NCI-H1436 treated with DMSO at 0.1 percent for 48 hours (cell line): Measurements from ENCODE around the gene KLRF1.

ENCODE experiments used
- DNase-seq: peaks from one replicate; lab custom pipeline; 2025; lab: John Stamatoyannopoulos, UW

The KLRF1 gene

GRCh38 chr12:9809338-9809737 lies 17.9 kb upstream of the KLRF1 start:
- no peak for DNase-seq

- DNase-seq, result no peak
These were observed 17.4 kb upstream of the KLRF1 start for GRCh38 chr12:9809866-9810265.

- DNase-seq, result no peak
These were observed 16.6 kb upstream of the KLRF1 start for GRCh38 chr12:9810671-9811070.

- DNase-seq, result no peak
These were observed 15.7 kb upstream of the KLRF1 start for GRCh38 chr12:9811621-9812020.

GRCh38 chr12:9813821-9814798 lies 13.2 kb upstream of the KLRF1 start:
- DNase-seq, result no peak

- no peak for DNase-seq
These were observed 6.9 kb upstream of the KLRF1 start for GRCh38 chr12:9820281-9820930.

- no peak for DNase-seq
These were observed 2.2 kb downstream of the KLRF1 start for GRCh38 chr12:9829483-9829882.

- no peak for DNase-seq
These were observed 2.7 kb downstream of the KLRF1 start for GRCh38 chr12:9829982-9830381.

GRCh38 chr12:9831720-9832119 lies 4.4 kb downstream of the KLRF1 start:
- no peak for DNase-seq

GRCh38 chr12:9843407-9843806 lies 16.1 kb downstream of the KLRF1 start:
- DNase-seq, result no peak

- DNase-seq, result no peak
These were observed 21.6 kb downstream of the KLRF1 start for GRCh38 chr12:9848899-9849298.

GRCh38 chr12:9851050-9851449 lies 23.8 kb downstream of the KLRF1 start:
- DNase-seq, result no peak

- no peak for DNase-seq
These were observed 24.6 kb downstream of the KLRF1 start for GRCh38 chr12:9851927-9852326.

GRCh38 chr12:9856151-9856550 lies 28.9 kb downstream of the KLRF1 start:
- no peak for DNase-seq

- no peak for DNase-seq
These were observed 29.6 kb downstream of the KLRF1 start for GRCh38 chr12:9856894-9857293.

- DNase-seq, result no peak
These were observed 30.9 kb downstream of the KLRF1 start for GRCh38 chr12:9858135-9858534.

GRCh38 chr12:9864913-9865675 lies 37.8 kb downstream of the KLRF1 start:
- no peak for DNase-seq

GRCh38 chr12:9866860-9867269 lies 39.6 kb downstream of the KLRF1 start:
- DNase-seq, result no peak

- no peak for DNase-seq
These were observed 40.2 kb downstream of the KLRF1 start for GRCh38 chr12:9867531-9867930.

GRCh38 chr12:9868311-9868801 lies 41.1 kb downstream of the KLRF1 start:
- DNase-seq, result no peak

- no peak for DNase-seq
These were observed 41.6 kb downstream of the KLRF1 start for GRCh38 chr12:9868951-9869306.
